AML-193 (cell line): ENCODE data around the gene AUTS2.

Experiments used
- DNase-seq, 2 experiments: peaks; one replicate each; lab custom pipeline; 2025; lab: John Stamatoyannopoulos, UW

AUTS2 gene

GRCh38 chr7:69624435-69625230 is 26.4 kb downstream of the AUTS2 start:
- DNase-seq = no peak

DNA sequence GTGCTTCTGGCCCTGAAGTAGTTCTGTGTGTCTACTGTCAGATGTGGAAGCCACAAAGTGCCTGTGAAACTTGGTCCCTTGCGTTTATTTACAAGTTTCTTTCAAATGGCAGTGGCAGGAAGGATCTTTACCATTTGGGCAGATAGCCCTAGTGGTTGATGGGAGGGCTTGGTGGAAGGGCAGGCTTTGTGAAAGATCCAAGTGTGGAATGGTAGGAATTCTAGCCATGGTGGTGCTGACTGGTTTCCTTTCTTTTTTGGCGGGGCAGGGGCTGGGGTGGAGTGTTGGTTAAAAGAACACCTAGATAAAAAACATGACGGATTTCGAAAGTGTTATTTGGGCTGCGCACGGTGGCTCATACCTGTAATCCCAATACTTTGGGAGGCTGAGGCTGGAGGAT is 27.0 kb downstream of the AUTS2 start:
- no peak for DNase-seq

GRCh38 chr7:69625798-69626197 is 27.5 kb downstream of the AUTS2 start:
- no peak for DNase-seq

- DNase-seq = no peak
Observed at GRCh38 chr7:69630292-69630691, 32.0 kb downstream of the AUTS2 start.

- no peak for DNase-seq
Observed at GRCh38 chr7:69631131-69631530, 32.9 kb downstream of the AUTS2 start.

GRCh38 chr7:69632280-69632679 is 34.0 kb downstream of the AUTS2 start:
- no peak for DNase-seq

GRCh38 chr7:69633122-69633831 is 35.0 kb downstream of the AUTS2 start:
- no peak for DNase-seq

GRCh38 chr7:69635555-69636185 is 37.4 kb downstream of the AUTS2 start:
- no peak for DNase-seq

GRCh38 chr7:69638674-69639073 is 40.4 kb downstream of the AUTS2 start:
- DNase-seq = no peak

GRCh38 chr7:69640216-69640615 is 41.9 kb downstream of the AUTS2 start:
- no peak for DNase-seq

- DNase-seq = no peak
Observed at GRCh38 chr7:69640925-69641594, 42.8 kb downstream of the AUTS2 start.

DNA sequence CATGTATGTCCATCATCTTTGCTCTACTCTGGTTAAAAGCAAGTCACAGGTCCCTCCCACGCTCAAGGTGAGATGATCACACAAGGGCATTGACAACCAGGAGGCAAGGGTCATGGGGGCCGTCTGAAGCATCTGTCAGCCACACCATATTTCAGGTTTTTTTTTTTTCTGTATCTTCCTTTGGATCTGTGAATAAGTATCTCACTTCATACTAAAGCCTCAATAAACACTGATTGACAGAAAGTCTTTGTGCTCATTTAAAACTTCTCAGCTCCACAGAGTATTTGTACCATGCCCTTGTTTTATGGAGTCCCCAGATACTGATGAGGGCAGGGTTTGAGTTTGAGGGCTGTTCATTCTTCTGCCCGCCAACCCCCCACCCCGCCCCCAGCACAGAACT is 45.0 kb downstream of the AUTS2 start:
- DNase-seq = no peak

- no peak for DNase-seq
Observed at GRCh38 chr7:69643708-69644445, 45.6 kb downstream of the AUTS2 start.

DNA sequence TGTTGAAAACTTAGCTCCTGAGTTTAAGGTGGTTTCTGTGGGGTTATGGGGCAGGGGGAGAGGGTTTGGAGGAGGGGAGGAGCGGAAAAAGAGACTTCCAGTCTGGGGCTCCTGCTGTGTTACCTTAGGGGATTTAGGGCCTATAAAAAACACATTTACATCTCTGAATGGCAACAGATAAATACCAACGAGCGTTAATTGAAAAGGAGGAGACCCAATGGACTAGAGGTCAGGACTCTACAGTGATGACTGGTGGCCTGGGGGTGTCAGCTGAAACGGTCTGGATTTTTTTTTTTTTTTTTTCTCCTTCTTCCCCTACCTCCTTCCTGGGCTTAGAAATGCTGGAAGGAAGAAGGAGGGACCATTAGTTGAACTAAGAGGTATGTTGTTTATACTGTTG is 47.4 kb downstream of the AUTS2 start:
- DNase-seq = no peak

DNA sequence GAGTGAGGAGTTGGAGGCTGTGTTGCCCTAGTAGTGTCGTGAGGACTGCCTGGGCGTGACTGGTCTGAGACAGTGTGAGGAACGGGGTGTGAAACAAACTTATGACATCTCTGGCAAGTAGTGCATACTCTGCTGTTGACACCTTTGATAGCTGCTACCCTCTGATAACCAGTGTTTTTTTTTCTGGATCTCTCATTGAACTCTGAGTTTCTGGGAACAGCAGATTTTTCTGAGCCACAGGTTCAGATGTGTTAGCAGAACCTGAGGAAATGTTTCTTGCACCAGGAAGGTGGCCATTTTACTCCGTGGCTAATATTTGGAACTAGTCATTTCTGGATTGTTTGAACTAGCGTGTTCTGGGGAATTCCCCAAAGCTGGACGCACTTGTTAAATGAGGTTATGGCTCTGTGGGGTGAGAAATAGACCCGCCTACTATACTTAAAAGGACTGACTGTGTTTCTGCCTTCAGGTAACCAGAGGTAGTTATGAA is 52.9 kb downstream of the AUTS2 start:
- no peak for DNase-seq

DNA sequence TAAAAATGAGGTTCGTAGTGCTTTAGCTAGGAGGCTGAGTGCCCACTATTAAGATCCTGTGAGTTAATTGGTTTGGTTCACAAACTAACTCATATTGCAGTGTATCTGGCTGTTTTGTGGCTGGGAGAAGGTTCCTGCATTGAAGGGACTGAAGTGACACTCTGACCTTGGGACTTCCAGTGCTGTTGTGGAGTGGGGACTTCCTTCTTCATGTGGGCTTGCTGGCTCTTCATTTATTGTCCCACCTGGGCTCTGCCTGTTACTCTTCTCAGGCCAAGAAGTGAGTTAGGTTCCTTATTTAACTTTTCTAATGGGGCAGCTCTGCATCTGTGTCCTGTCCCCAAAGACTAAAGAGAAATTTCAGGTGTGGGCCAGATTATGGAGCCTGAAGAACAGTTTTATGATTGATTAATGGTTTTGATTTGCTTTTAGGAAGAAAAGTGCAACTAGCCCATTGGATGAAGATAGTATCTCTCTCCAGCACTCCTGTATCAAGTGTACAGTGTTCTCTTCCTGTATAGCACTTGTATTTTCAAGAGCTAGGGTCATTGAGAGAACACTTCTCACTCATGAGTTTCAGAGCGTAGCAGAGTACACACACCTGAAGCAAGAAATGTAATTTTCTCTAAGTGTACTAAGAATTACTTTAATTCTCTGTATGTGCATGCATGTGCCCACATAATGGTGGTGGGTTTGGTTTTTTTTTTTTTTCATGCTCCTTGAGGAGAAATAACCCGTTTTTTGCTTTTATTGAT is 54.8 kb downstream of the AUTS2 start:
- no peak for DNase-seq

- no peak for DNase-seq
Observed at GRCh38 chr7:69653806-69654205, 55.5 kb downstream of the AUTS2 start.

DNA sequence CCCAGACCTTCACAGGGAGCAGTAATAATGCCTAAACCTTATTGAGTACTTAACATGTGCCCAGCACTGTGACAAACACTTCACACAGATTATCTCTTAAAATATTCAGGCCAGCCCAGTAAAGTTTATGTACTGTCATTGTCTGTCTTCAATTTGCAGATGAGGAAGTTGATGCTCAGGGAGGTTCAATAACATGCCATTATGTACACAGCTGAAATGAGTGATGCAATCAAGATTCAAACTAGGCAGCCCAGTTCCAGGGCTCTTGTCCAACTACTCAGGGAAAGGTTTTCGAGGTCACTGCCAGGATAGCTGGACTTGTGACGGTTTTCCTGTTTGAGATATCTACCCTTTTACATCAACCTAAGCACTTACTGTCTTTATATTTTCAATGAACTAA is 56.1 kb downstream of the AUTS2 start:
- DNase-seq = peak; percentile 83 to 84

- DNase-seq = no peak
Observed at GRCh38 chr7:69654849-69655707, 56.8 kb downstream of the AUTS2 start.

DNA sequence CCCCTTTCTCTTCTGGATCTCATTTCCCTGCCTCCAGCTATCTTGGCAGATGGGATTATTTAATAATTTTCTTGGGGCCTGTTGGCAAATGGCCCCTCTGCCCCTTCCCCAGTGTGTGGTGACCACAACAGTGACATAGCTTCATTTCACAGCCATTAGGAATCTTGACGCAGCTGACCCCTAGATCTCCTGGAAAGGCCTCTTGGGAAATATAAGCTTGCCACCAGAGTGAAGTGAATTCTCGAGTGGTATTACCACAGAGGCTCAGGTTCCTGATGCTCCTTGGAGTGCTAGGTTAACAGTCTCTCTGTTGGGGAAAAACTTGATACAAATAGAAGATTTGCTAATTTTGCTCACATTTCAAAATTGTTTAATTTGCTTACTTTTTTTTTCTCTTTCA is 57.8 kb downstream of the AUTS2 start:
- DNase-seq = no peak
